Measurements from ENCODE around the gene DOK7. TPM values are rescaled to one million over a fixed set of nuclear protein-coding genes. Genes with fewer than 3 reads are reported as not detected.
A peak's percentile ranks its signal among the peaks of the same experiment; 100 is the strongest.

Gene DOK7
- total and polyA plus RNA-seq, 12 donors: 30.3 to 89.7 (median 39.0) TPM

DNA sequence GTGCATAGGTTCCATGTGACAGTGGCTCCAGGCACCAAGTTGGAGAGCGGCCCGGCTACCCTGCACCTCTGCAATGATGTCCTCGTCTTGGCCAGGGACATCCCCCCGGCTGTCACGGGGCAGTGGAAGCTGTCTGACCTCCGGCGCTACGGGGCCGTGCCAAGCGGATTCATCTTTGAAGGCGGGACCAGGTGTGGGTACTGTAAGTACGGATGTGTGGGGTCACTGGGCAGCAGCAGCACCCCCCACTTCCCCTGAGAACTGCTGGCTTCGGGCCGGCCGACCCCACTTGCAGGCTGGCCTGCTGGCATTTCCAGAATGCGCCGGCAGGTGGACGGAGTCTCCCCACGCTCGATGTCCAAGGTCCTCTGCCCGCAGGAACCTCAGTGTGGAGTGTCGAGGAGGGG lies 13.2 kb downstream of the DOK7 start:
- no peak overlapping the region for H3K4me3 ChIP-seq
- DNase-seq (no peak), ATAC-seq (no peak)
- intact Hi-C loops (cut with DNase I): no loop called here
- peaks cover 0 to 12% (median 0%) of the 10 kb centered on the region in 9 donors for H3K36me3 ChIP-seq
- peaks cover 2 to 66% (median 30%) of the 10 kb centered on the region in 9 donors for H3K4me1 ChIP-seq
- no peaks in the 10 kb centered on the region for H3K9me3 ChIP-seq
- TF ChIP-seq, protein P1, sequence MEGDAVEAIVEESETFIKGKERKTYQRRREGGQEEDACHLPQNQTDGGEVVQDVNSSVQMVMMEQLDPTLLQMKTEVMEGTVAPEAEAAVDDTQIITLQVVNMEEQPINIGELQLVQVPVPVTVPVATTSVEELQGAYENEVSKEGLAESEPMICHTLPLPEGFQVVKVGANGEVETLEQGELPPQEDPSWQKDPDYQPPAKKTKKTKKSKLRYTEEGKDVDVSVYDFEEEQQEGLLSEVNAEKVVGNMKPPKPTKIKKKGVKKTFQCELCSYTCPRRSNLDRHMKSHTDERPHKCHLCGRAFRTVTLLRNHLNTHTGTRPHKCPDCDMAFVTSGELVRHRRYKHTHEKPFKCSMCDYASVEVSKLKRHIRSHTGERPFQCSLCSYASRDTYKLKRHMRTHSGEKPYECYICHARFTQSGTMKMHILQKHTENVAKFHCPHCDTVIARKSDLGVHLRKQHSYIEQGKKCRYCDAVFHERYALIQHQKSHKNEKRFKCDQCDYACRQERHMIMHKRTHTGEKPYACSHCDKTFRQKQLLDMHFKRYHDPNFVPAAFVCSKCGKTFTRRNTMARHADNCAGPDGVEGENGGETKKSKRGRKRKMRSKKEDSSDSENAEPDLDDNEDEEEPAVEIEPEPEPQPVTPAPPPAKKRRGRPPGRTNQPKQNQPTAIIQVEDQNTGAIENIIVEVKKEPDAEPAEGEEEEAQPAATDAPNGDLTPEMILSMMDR (IDR thresholded peaks at IDR 0.05): no peak
- H3K27me3 ChIP-seq: peaks cover 0 to 31% (median 9%) of the 10 kb centered on the region in 7 donors
- 82 to 86% methylated on average over 22 of the region's 22 CpGs for WGBS, 2 donors
- H3K27ac ChIP-seq: no peak overlapping the region

DNA sequence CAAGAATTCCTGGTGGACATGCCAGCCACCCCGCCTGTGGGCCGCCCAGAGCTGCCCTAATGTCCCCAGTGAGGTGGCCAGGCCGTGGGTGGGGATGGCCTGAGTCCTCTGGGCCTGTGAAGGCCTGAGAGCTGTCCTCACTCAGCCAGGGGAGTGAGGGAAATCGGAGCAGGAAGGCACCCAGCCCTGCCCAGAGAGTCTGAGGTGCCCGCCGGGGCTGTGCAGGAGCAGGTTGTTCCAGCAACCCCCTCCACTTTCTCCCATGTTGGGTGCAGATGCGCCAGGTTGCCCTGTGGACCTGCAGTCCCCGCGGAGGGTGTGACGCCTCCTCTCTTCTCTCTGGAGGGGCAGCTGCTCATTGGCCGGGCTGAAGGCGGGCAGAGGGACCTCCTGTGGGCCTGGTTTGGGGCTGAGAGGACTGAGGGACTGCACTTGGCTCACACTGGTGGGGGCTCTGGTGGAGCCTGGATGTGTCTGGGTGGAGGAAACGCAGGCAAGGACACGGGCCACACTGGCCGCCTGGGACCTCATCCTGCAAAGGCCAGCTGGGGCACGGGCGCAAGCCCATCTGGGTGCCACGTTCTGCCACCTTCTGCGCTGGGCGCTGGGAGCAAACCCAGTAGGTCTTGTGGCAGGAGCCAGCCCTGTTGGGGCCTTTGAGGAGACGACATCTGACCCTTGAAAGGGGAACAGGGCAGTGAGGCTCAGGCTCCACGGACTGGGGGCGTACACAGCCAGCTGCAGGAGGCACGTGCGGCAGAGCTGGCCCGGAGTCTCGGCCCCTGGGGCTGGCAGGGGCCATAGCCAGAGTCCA lies 14.0 kb downstream of the DOK7 start:
- TF ChIP-seq, protein P1 (IDR thresholded peaks at IDR 0.05): no peak
- Histone ChIP-seq H3K36me3 (peaks cover 0 to 12% (median 0%) of the 10 kb centered on the region in 9 donors), H3K4me3 (no peak overlapping the region), H3K4me1 (peaks cover 5 to 67% (median 32%) of the 10 kb centered on the region in 9 donors), H3K9me3 (no peaks in the 10 kb centered on the region), H3K27ac (no peak overlapping the region), H3K27me3 (peaks cover 0 to 33% (median 5%) of the 10 kb centered on the region in 7 donors)
- DNase-seq (no peak), ATAC-seq (no peak)
- intact Hi-C loops (cut with DNase I): no loop called here
- WGBS, 2 donors: 86% methylated on average over 27 of the region's 27 CpGs

DNA sequence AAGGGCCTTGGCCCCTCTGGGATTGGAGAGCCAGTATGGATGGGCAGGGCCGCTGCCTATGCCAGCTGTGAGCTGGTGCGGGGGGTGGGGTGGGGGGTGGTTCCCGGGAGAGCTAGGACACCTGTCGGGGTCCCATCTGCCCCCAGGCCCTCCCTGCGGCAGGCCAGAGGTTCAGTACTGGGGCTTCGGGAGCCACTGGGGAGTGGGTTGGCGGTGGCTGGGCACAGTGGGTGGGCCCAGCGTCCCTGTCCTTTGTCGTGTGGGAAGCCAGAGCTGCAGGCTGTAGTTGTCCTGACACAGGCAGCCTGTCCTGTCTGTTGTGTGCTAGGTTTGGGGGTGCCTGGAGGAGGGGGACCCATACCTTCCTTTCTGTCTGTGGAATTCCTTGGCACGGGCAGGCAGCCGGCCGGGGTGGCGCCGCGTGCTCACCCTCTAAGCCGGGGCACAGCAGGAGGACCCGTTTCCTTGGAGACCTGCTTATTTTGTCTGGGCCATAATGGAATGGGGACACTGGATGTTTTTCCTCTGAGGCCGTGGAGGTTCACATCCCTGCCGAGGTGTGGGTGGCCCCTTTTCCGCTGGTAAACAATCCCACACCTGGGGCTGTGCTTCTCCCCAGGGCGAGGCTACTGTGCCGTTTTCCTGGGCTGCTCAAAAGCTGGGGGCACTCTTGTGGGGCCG lies 14.8 kb downstream of the DOK7 start:
- H3K9me3 ChIP-seq: no peaks in the 10 kb centered on the region
- H3K36me3 ChIP-seq: peaks cover 0 to 12% (median 0%) of the 10 kb centered on the region in 9 donors
- H3K4me3 ChIP-seq: no peak overlapping the region
- peaks cover 5 to 67% (median 32%) of the 10 kb centered on the region in 9 donors for H3K4me1 ChIP-seq
- ATAC-seq (no peak), DNase-seq (peak in 1 of 2 donors; percentile 13)
- 74 to 79% methylated on average over 23 of the region's 23 CpGs for WGBS, 2 donors
- peaks cover 0 to 35% (median 11%) of the 10 kb centered on the region in 7 donors for H3K27me3 ChIP-seq
- TF ChIP-seq, protein P1 (IDR thresholded peaks at IDR 0.05): no peak
- intact Hi-C loops (cut with DNase I): no loop called here
- peak overlapping the region in 1 of 10 donors; percentile 94 for H3K27ac ChIP-seq

Data from heart right ventricle (tissue), 16 donors.